Thyroid gland (tissue), 4 donors: ENCODE results near the gene PCDHB12.
"Not testable (repeated sequence)": the region's sequence is repeated elsewhere in the genome, so short reads cannot be mapped to it uniquely, and the experiment has no call there.

Experiments
- CTCF ChIP-seq, 6 experiments: fragments of 200-600 bp in 3 of 6; fragments of 450-650 bp in 3 of 6; sonication (generic) in 3 of 6; IDR thresholded peaks; one replicate each; pipeline ENCODE4 v1.5.1; 2016 to 2019; ENCODE audit warnings: antibody characterized with exemption in 6 of 6, mild to moderate bottlenecking in 2 of 6, inconsistent platforms in 1 of 6, moderate library complexity in 1 of 6
- POLR2A ChIP-seq, 2 donors: fragments of 450-650 bp; IDR thresholded peaks; one replicate each; pipeline ENCODE4 v1.6.1; 2017; ENCODE audit warnings: antibody characterized with exemption in 2 of 2, mild to moderate bottlenecking in 2 of 2, moderate library complexity in 1 of 2

DNA sequence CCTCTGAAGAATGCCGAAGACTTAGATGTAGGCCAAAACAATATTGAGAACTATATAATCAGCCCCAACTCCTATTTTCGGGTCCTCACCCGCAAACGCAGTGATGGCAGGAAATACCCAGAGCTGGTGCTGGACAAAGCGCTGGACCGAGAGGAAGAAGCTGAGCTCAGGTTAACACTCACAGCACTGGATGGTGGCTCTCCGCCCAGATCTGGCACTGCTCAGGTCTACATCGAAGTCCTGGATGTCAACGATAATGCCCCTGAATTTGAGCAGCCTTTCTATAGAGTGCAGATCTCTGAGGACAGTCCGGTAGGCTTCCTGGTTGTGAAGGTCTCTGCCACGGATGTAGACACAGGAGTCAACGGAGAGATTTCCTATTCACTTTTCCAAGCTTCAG is 6.1 kb downstream of the PCDHB12 start:
- TF ChIP-seq POLR2A, CTCF (IDR thresholded peaks at IDR 0.05): not testable (repeated sequence)
